ENCODE data around the gene CCR7.

DNA sequence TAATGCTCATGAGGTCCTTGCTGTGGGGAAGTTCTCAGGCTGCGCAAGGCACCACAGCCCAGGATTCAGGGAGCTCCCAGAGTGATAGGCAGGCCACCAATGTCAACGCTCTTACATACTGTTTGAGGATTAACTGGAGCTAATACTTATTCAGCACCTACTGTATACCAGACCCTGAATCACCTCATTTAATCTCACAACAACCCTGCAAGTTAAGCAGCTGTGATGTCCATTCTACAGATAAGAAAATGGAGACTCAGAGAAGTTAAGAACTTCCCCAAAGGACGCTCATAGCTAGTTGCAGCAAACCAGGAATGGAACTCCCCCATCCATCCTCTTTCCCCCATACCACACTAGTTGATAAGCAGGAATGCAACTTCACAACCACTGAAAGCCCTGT lies 25.5 kb upstream of the CCR7 start:
- TF ChIP-seq, protein P1, sequence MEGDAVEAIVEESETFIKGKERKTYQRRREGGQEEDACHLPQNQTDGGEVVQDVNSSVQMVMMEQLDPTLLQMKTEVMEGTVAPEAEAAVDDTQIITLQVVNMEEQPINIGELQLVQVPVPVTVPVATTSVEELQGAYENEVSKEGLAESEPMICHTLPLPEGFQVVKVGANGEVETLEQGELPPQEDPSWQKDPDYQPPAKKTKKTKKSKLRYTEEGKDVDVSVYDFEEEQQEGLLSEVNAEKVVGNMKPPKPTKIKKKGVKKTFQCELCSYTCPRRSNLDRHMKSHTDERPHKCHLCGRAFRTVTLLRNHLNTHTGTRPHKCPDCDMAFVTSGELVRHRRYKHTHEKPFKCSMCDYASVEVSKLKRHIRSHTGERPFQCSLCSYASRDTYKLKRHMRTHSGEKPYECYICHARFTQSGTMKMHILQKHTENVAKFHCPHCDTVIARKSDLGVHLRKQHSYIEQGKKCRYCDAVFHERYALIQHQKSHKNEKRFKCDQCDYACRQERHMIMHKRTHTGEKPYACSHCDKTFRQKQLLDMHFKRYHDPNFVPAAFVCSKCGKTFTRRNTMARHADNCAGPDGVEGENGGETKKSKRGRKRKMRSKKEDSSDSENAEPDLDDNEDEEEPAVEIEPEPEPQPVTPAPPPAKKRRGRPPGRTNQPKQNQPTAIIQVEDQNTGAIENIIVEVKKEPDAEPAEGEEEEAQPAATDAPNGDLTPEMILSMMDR (IDR thresholded peaks at IDR 0.05), result no peak
- no peak for TF ChIP-seq POLR2AphosphoS5 (IDR thresholded peaks at IDR 0.05)
